ENCODE results near the gene FBXO34.

- no peak for TF ChIP-seq CTCF (IDR thresholded peaks at IDR 0.05 in 2 of 3, conservative IDR thresholded peaks at IDR 0.05 in 1 of 3; ENCODE audit: control insufficient read depth in 2 of 3, extremely low read depth in 1 of 3, insufficient read depth in 1 of 3, low read depth in 3 of 3, low read length in 3 of 3)
- no peak for TF ChIP-seq ZNF274 (IDR thresholded peaks at IDR 0.05; ENCODE audit: insufficient read depth, insufficient read length)
- TF ChIP-seq POLR2A (IDR thresholded peaks at IDR 0.05; ENCODE audit: low read depth, low read length), result no peak
These were observed 69.3 kb downstream of the FBXO34 start for GRCh38 chr14:55340482-55340881.

Data from GM12878 (cell line).